HL-60 (cell line): ENCODE measurements around the gene UST.

Source experiments
- CTCF ChIP-seq: IDR thresholded peaks from one replicate; pipeline ENCODE4 v1.5.1; 2011; ENCODE audit warnings: low read length, control low read depth, inconsistent platforms; ENCODE audit not compliant: insufficient read depth
- GABPA ChIP-seq: IDR thresholded peaks from 2 replicates; pipeline ENCODE4 v1.6.1; 2012; ENCODE audit warnings: low read depth
- POLR2AphosphoS5 ChIP-seq: IDR thresholded peaks from 2 replicates; pipeline ENCODE4 v1.6.1; 2012; ENCODE audit warnings: low read depth
- REST ChIP-seq: IDR thresholded peaks from 2 replicates; pipeline ENCODE4 v1.6.1; 2012; ENCODE audit warnings: low read depth; ENCODE audit not compliant: insufficient replicate concordance

DNA sequence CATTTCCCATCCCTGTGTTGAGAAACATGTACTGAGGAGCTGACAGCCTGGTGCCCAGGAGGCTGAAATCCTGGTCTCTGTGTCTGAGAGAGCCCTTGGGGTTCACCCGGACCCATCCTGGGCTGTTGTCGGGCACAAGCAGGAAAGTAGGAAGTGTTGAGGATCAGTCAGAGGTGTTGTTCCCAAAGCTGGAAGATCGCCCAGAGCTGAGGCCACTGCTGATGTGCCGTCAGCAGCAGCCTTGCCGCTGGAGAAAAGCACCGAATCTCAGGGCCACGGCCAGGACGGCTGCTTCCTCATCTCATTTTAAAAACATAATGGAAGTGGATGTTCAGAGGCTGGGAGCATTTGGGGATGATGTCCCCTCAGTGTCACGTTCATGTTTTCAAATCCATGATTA, 218.5 kb downstream of the UST start:
- no peak for TF ChIP-seq CTCF
- TF ChIP-seq POLR2AphosphoS5 = no peak
- no peak for TF ChIP-seq GABPA
- no peak for TF ChIP-seq REST
